K562 (cell line): Measurements from ENCODE around the gene ACOT4. TPM values are rescaled to one million over a fixed set of nuclear protein-coding genes. Genes with fewer than 3 reads are reported as not detected.

ENCODE experiments used
- ATF7 ChIP-seq: fragments of 450-650 bp; IDR thresholded peaks from 2 replicates; pipeline ENCODE4 v1.7.1; 2014; ENCODE audit warnings: mild to moderate bottlenecking, moderate library complexity
- CHCHD3 ChIP-seq: fragments of 250-450 bp; sonication (Bioruptor Pico); IDR thresholded peaks from 2 replicates; pipeline ENCODE4 v2.1.2; 2022; ENCODE audit warnings: mild to moderate bottlenecking
- CREB3 ChIP-seq: fragments of 450-650 bp; conservative IDR thresholded peaks from 2 replicates; pipeline ENCODE4 v1.6.1; 2016; ENCODE audit warnings: missing genetic modification characterization, low read depth, mild to moderate bottlenecking, missing compliant biosample characterization, moderate library complexity
- CREB3L1 ChIP-seq: fragments of 450-650 bp; IDR thresholded peaks from 2 replicates; pipeline ENCODE4 v1.6.1; 2014; ENCODE audit warnings: low read depth, mild to moderate bottlenecking, moderate library complexity, borderline replicate concordance
- CTBP1 ChIP-seq: fragments of 450-650 bp; IDR thresholded peaks from 2 replicates; pipeline ENCODE4 v1.6.1; 2016; ENCODE audit warnings: borderline replicate concordance
- HDAC1 ChIP-seq, 2 experiments: fragments of 450-650 bp; IDR thresholded peaks; 2 replicates each; pipeline ENCODE4 v1.6.1; 2016 to 2017; ENCODE audit warnings: inconsistent platforms in 1 of 2, mild to moderate bottlenecking in 1 of 2, moderate library complexity in 1 of 2
- HNRNPLL ChIP-seq: fragments of 200-400 bp; formaldehyde crosslinking; IDR thresholded peaks from 2 replicates; pipeline ENCODE4 v1.6.1; 2017; ENCODE audit warnings: low read length, low read depth, mild to moderate bottlenecking; ENCODE audit not compliant: poor library complexity, severe bottlenecking
- IRF9 ChIP-seq: fragments of 450-650 bp; IDR thresholded peaks from 2 replicates; pipeline ENCODE4 v1.6.1; 2016; ENCODE audit warnings: missing biosample characterization, missing genetic modification characterization
- KLF6 ChIP-seq: fragments of 250-450 bp; sonication (Bioruptor Pico); IDR thresholded peaks from 2 replicates; pipeline ENCODE4 v1.4.0; 2020; ENCODE audit warnings: mild to moderate bottlenecking, moderate library complexity, borderline replicate concordance
- MCM7 ChIP-seq, 2 experiments: fragments of 450-650 bp; IDR thresholded peaks; 2 replicates each; pipeline ENCODE4 v1.6.1; 2016 to 2018
- NR4A1 ChIP-seq, 2 experiments: fragments of 250-450 bp in 1 of 2; fragments of 450-650 bp in 1 of 2; sonication (Bioruptor Pico) in 1 of 2; IDR thresholded peaks; 2 replicates each; pipeline versions ENCODE4 v1.4.0 to v1.6.1; 2016 to 2020; ENCODE audit warnings: mild to moderate bottlenecking in 2 of 2, missing compliant biosample characterization in 1 of 2, missing genetic modification characterization in 1 of 2, moderate library complexity in 1 of 2
- PHF8 ChIP-seq: fragments of 200-600 bp; sonication (generic); IDR thresholded peaks from 2 replicates; pipeline ENCODE4 v1.6.1; 2012; ENCODE audit warnings: mixed run types, mild to moderate bottlenecking, inconsistent platforms, low read length, moderate library complexity, borderline replicate concordance
- POLR2AphosphoS5 ChIP-seq: IDR thresholded peaks from 2 replicates; pipeline ENCODE4 v1.6.1; 2011; ENCODE audit warnings: mild to moderate bottlenecking, low read depth, low read length, moderate library complexity; ENCODE audit not compliant: control insufficient read depth, insufficient read depth
- POLR2B ChIP-seq: fragments of 450-650 bp; IDR thresholded peaks from 2 replicates; pipeline ENCODE4 v1.6.1; 2018; ENCODE audit warnings: low read depth; ENCODE audit not compliant: partially characterized antibody
- POLR2H ChIP-seq: IDR thresholded peaks from 2 replicates; pipeline ENCODE4 v1.6.1; 2016; ENCODE audit warnings: missing genetic modification characterization, low read depth, mild to moderate bottlenecking, control low read depth, missing compliant biosample characterization, moderate library complexity
- ZFP36 ChIP-seq: fragments of 150-350 bp; IDR thresholded peaks from 2 replicates; pipeline ENCODE4 v1.6.1; 2018; ENCODE audit warnings: low read length, low read depth; ENCODE audit not compliant: partially characterized antibody
- ZNF12 ChIP-seq: sonication (generic); formaldehyde crosslinking; IDR thresholded peaks from 2 replicates; pipeline ENCODE4 v1.4.0; 2020; ENCODE audit warnings: mild to moderate bottlenecking, missing genetic modification reagents
- ZNF507 ChIP-seq: conservative IDR thresholded peaks from 2 replicates; pipeline ENCODE4 v1.6.1; 2017; ENCODE audit warnings: missing genetic modification characterization, missing compliant biosample characterization
- polyA plus RNA-seq, 8 experiments: library from polyadenylated mRNA; depleted of rRNA in 4 of 8; stranded (reverse) in 5 of 8; unstranded in 3 of 8; fragments of >200 nt; fragmentation: Nextera tagmentation in 2 of 8; fragmentation: Illumina TruSeq in 1 of 8; extraction: Ambion mirVana in 2 of 8; extraction: Trizol in 1 of 8; gene quantifications; 2 replicates each; pipeline versions ENCODE4 v1.2.1 to v1.2.3, GENCODE V29; 2011 to 2014; ENCODE audit warnings: inconsistent platforms in 1 of 8, missing spikeins in 1 of 8
- total RNA-seq, 7 experiments: library from RNA; depleted of rRNA in 6 of 7; stranded (reverse); fragments of >200 nt in 6 of 7; fragmentation: Illumina TruSeq in 2 of 7; extraction: Trizol in 2 of 7; gene quantifications; 2 replicates each; pipeline versions ENCODE4 v1.2.1 to v1.2.3, GENCODE V29; 2011 to 2021; ENCODE audit warnings: low replicate concordance in 1 of 7
- TF ChIP-seq, protein P1 (sequence below): sonication (generic); formaldehyde crosslinking; IDR thresholded peaks from 2 replicates; pipeline ENCODE4 v1.8.0; 2022; ENCODE audit warnings: missing genetic modification reagents, mild to moderate bottlenecking, moderate library complexity, borderline replicate concordance
- TF ChIP-seq, protein P2 (sequence below): fragments of 250-450 bp; sonication (Bioruptor Pico); IDR thresholded peaks from 2 replicates; pipeline ENCODE4 v1.5.0; 2021; ENCODE audit warnings: mild to moderate bottlenecking, borderline replicate concordance

The ACOT4 gene
- total and polyA plus RNA-seq, 9 of the 15 experiments (the other 6 are each of a cell fraction or from before 2014, with no cell fraction given): not detected

DNA sequence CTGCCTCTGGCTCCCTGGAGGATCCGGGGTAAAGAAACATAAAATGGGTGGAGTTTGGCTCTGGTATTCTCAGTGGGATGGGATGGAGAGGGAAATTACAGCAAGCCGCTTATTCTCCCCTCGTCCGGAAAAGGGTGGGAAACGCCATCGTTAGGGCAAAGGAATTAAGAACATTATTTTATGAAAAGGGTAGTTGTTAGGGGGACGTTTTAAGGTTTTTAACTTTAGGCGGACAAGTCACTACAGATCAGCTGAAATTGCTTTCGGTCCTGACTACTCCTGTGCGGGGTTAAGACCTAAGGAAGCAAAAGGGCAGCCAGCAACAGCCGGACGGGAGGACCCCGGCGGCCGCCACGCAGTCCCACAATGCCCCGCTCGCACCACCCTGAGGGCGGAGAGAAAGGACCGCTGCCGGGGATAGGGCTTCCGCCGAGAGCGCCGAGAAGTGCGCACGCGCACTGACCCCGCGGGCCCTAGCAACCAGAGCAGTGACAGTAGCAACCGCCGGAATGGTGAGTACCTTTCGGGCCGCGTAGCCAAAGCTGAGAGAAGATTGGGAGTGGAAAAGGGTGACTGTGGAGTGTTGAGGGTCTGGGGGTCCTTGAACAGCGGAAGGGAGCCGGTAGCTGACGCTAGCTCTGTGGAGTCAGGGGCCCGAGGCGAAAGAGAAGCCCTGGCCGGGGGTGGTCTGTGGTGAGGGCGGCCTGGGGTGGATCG is 53.0 kb downstream of the ACOT4 start, which contains the start of gene DNAL1 (continued):
- TF ChIP-seq POLR2H (tag): peak; percentile 81
- no peak for TF ChIP-seq CREB3 (tag)
- TF ChIP-seq, protein P1, sequence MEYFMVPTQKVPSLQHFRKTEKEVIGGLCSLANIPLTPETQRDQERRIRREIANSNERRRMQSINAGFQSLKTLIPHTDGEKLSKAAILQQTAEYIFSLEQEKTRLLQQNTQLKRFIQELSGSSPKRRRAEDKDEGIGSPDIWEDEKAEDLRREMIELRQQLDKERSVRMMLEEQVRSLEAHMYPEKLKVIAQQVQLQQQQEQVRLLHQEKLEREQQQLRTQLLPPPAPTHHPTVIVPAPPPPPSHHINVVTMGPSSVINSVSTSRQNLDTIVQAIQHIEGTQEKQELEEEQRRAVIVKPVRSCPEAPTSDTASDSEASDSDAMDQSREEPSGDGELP (CRISPR knock-in tag): peak; percentile 68
- peak; percentile 74 for TF ChIP-seq POLR2AphosphoS5
- no peak for TF ChIP-seq NR4A1 (CRISPR knock-in tag; IDR thresholded peaks at IDR 0.05)
- TF ChIP-seq NR4A1 (tag; IDR thresholded peaks at IDR 0.05): peak; percentile 61
- no peak for TF ChIP-seq ZFP36
- TF ChIP-seq MCM7 (IDR thresholded peaks at IDR 0.05): no peak
- TF ChIP-seq ZNF12 (CRISPR knock-in tag): no peak
- TF ChIP-seq, protein P2, sequence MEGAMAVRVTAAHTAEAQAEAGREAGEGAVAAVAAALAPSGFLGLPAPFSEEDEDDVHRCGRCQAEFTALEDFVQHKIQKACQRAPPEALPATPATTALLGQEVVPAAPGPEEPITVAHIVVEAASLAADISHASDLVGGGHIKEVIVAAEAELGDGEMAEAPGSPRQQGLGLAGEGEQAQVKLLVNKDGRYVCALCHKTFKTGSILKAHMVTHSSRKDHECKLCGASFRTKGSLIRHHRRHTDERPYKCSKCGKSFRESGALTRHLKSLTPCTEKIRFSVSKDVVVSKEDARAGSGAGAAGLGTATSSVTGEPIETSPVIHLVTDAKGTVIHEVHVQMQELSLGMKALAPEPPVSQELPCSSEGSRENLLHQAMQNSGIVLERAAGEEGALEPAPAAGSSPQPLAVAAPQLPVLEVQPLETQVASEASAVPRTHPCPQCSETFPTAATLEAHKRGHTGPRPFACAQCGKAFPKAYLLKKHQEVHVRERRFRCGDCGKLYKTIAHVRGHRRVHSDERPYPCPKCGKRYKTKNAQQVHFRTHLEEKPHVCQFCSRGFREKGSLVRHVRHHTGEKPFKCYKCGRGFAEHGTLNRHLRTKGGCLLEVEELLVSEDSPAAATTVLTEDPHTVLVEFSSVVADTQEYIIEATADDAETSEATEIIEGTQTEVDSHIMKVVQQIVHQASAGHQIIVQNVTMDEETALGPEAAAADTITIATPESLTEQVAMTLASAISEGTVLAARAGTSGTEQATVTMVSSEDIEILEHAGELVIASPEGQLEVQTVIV: no peak
- TF ChIP-seq POLR2B: peak; percentile 76
- TF ChIP-seq IRF9 (tag): no peak
- no peak for TF ChIP-seq CHCHD3
- peak in 1 of 2 experiments; percentile 82; a peak in 2 of 4 replicates for TF ChIP-seq HDAC1 (IDR thresholded peaks at IDR 0.05)
- TF ChIP-seq ZNF507 (tag): no peak
- TF ChIP-seq ATF7: 0 out of 2 replicates have a peak, but pooled peaks have one; percentile 33
- TF ChIP-seq PHF8: peak; percentile 67; the same call in 1 of the 2 replicates
- TF ChIP-seq HNRNPLL: peak; percentile 66
- TF ChIP-seq CTBP1: peak; percentile 30; the same call in 1 of the 2 replicates
- no peak for TF ChIP-seq KLF6 (CRISPR knock-in tag)
- TF ChIP-seq CREB3L1: peak; percentile 56; the same call in 1 of the 2 replicates
